Measurements from ENCODE around the gene CCDC197. TPM values are rescaled to one million over a fixed set of nuclear protein-coding genes. Genes with fewer than 3 reads are reported as not detected.

CCDC197 gene
- total RNA-seq, 3 donors from 2014 or later, result not detected

GRCh38 chr14:93964281-93964680 lies 32.8 kb upstream of the CCDC197 start:
- no peak for TF ChIP-seq CTCF (IDR thresholded peaks at IDR 0.05)
- H3K4me1 ChIP-seq (ENCODE audit: low read depth), result no peaks in the 10 kb centered on the region
- no peak for ATAC-seq
- no peaks in the 10 kb centered on the region for H3K36me3 ChIP-seq (ENCODE audit: low read depth)
- DNase-seq, result no peak
- no peaks in the 10 kb centered on the region for H3K9me3 ChIP-seq
- H3K4me3 ChIP-seq, result no peak overlapping the region
- intact Hi-C loops (cut with DNase I, micrococcal nuclease), result no loop called here

GRCh38 chr14:93964820-93965286 lies 32.2 kb upstream of the CCDC197 start:
- Histone ChIP-seq H3K9me3 (no peaks in the 10 kb centered on the region), H3K4me1 (ENCODE audit: low read depth) (no peaks in the 10 kb centered on the region), H3K36me3 (ENCODE audit: low read depth) (no peaks in the 10 kb centered on the region), H3K4me3 (no peak overlapping the region)
- ATAC-seq, result no peak
- no peak for TF ChIP-seq CTCF (IDR thresholded peaks at IDR 0.05)
- DNase-seq, result no peak
- intact Hi-C loops (cut with DNase I, micrococcal nuclease), result no loop called here

GRCh38 chr14:93965287-93965821 lies 31.7 kb upstream of the CCDC197 start:
- no peak for TF ChIP-seq CTCF (IDR thresholded peaks at IDR 0.05)
- H3K4me3 ChIP-seq, result no peak overlapping the region
- ATAC-seq (no peak), DNase-seq (no peak)
- no peaks in the 10 kb centered on the region for H3K4me1 ChIP-seq (ENCODE audit: low read depth)
- H3K36me3 ChIP-seq (ENCODE audit: low read depth), result no peaks in the 10 kb centered on the region
- intact Hi-C loops (cut with DNase I, micrococcal nuclease), result no loop called here
- H3K9me3 ChIP-seq, result no peaks in the 10 kb centered on the region

- Histone ChIP-seq H3K4me3 (no peak overlapping the region), H3K4me1 (ENCODE audit: low read depth) (no peaks in the 10 kb centered on the region), H3K9me3 (no peaks in the 10 kb centered on the region), H3K36me3 (ENCODE audit: low read depth) (no peaks in the 10 kb centered on the region)
- ATAC-seq (no peak), DNase-seq (no peak)
- TF ChIP-seq CTCF (IDR thresholded peaks at IDR 0.05), result no peak
- intact Hi-C loops (cut with DNase I, micrococcal nuclease), result no loop called here
These were observed 31.1 kb upstream of the CCDC197 start for GRCh38 chr14:93965946-93966474.

GRCh38 chr14:93967637-93968250 lies 29.4 kb upstream of the CCDC197 start:
- DNase-seq, result no peak
- Histone ChIP-seq H3K4me3 (no peak overlapping the region), H3K4me1 (ENCODE audit: low read depth) (no peaks in the 10 kb centered on the region), H3K36me3 (ENCODE audit: low read depth) (no peaks in the 10 kb centered on the region), H3K9me3 (no peaks in the 10 kb centered on the region)
- peak; percentile 17 for ATAC-seq
- intact Hi-C loops (cut with DNase I, micrococcal nuclease), result no loop called here
- TF ChIP-seq CTCF (IDR thresholded peaks at IDR 0.05), result no peak
